GM12801 (cell line): ENCODE results near the gene USP47.

Experiments
- CTCF ChIP-seq: IDR thresholded peaks from one replicate; pipeline ENCODE4 v1.5.1; 2011; ENCODE audit warnings: control low read depth; ENCODE audit not compliant: insufficient read length; ENCODE audit errors: extremely low read depth

Gene USP47

GRCh38 chr11:12006552-12007229 lies 164.9 kb downstream of the USP47 start:
- TF ChIP-seq CTCF = no peak

- TF ChIP-seq CTCF = no peak
These were observed 165.4 kb downstream of the USP47 start for GRCh38 chr11:12007230-12007593.

- no peak for TF ChIP-seq CTCF
These were observed 166.3 kb downstream of the USP47 start, which contains the start of gene DKK3 for GRCh38 chr11:12007769-12008737. Gene DKK3, minus strand, starts transcription at chr11:12008626. Its CDS starts 44 bp downstream, at chr11:12008582.
